ENCODE results near the gene CLDND2. TPM values are rescaled to one million over a fixed set of nuclear protein-coding genes. Genes with fewer than 3 reads are reported as not detected.

The CLDND2 gene
- polyA plus RNA-seq, 3 donors: 0.48 to 3.3 (median 0.49) TPM

- no peak overlapping the region for H3K27ac ChIP-seq (ENCODE audit: low read depth, low read length)
- 0 to 4% (median 2%) methylated on average over 94 to 107 of the region's 107 CpGs for WGBS, 3 donors
These were observed 28.8 kb downstream of the CLDND2 start for GRCh38 chr19:51339687-51340656.

- whole genome bisulfite sequencing, 3 donors: 0 to 1% (median 0%) methylated on average over 10 of the region's 10 CpGs
- H3K27ac ChIP-seq (ENCODE audit: low read depth, low read length): no peak overlapping the region
These were observed 29.5 kb downstream of the CLDND2 start for GRCh38 chr19:51339313-51339686.

- 4% methylated on average over 30 to 43 of the region's 43 CpGs for WGBS, 3 donors
- H3K27ac ChIP-seq (ENCODE audit: low read depth, low read length): no peak overlapping the region
These were observed 30.1 kb downstream of the CLDND2 start for GRCh38 chr19:51338563-51339312.

GRCh38 chr19:51337861-51338562 lies 30.8 kb downstream of the CLDND2 start:
- no peak overlapping the region for H3K27ac ChIP-seq (ENCODE audit: low read depth, low read length)
- WGBS, 3 donors: 80 to 91% (median 86%) methylated on average over 17 to 19 of the region's 19 CpGs

GRCh38 chr19:51337141-51337860 lies 31.5 kb downstream of the CLDND2 start:
- no peak overlapping the region for H3K27ac ChIP-seq (ENCODE audit: low read depth, low read length)
- WGBS, 3 donors: 90 to 95% (median 93%) methylated on average over 13 of the region's 13 CpGs

- WGBS, 3 donors: 86 to 93% (median 91%) methylated on average over 11 to 13 of the region's 13 CpGs
- no peak overlapping the region for H3K27ac ChIP-seq (ENCODE audit: low read depth, low read length)
These were observed 34.9 kb downstream of the CLDND2 start for GRCh38 chr19:51333836-51334460.

- WGBS, 3 donors: 84 to 92% (median 89%) methylated on average over 6 of the region's 6 CpGs
- no peak overlapping the region for H3K27ac ChIP-seq (ENCODE audit: low read depth, low read length)
These were observed 37.1 kb downstream of the CLDND2 start for GRCh38 chr19:51331716-51332115.

- H3K27ac ChIP-seq (ENCODE audit: low read depth, low read length): no peak overlapping the region
- 65 to 79% (median 66%) methylated on average over 3 of the region's 3 CpGs for WGBS, 3 donors
These were observed 37.6 kb downstream of the CLDND2 start for GRCh38 chr19:51331193-51331592.

- 92 to 97% (median 96%) methylated on average over 4 of the region's 4 CpGs for WGBS, 3 donors
These were observed 38.4 kb downstream of the CLDND2 start for GRCh38 chr19:51330366-51330765.

GRCh38 chr19:51329411-51329810 lies 39.4 kb downstream of the CLDND2 start:
- no peak overlapping the region for H3K27ac ChIP-seq (ENCODE audit: low read depth, low read length)
- WGBS, 3 donors: 81 to 87% (median 83%) methylated on average over 5 of the region's 5 CpGs

More at GRCh38 chr19:51330366-51330765, 38.4 kb downstream of the CLDND2 start:
- no peak overlapping the region for H3K27ac ChIP-seq (ENCODE audit: low read depth, low read length)

- no peak overlapping the region for H3K27ac ChIP-seq (ENCODE audit: low read depth, low read length)
- WGBS, 3 donors: 2 to 6% (median 5%) methylated on average over 67 to 75 of the region's 75 CpGs
These were observed 41.5 kb downstream of the CLDND2 start for GRCh38 chr19:51327066-51328001.

GRCh38 chr19:51326216-51327065 lies 42.4 kb downstream of the CLDND2 start:
- no peak overlapping the region for H3K27ac ChIP-seq (ENCODE audit: low read depth, low read length)
- WGBS, 3 donors: 12 to 23% (median 20%) methylated on average over 33 to 36 of the region's 36 CpGs

GRCh38 chr19:51325161-51325976 lies 43.4 kb downstream of the CLDND2 start:
- WGBS, 3 donors: 64 to 67% (median 67%) methylated on average over 26 of the region's 26 CpGs
- no peak overlapping the region for H3K27ac ChIP-seq (ENCODE audit: low read depth, low read length)

GRCh38 chr19:51324167-51324481 lies 44.7 kb downstream of the CLDND2 start:
- no peak overlapping the region for H3K27ac ChIP-seq (ENCODE audit: low read depth, low read length)
- WGBS, 3 donors: 52 to 66% (median 53%) methylated on average over 6 of the region's 6 CpGs

- WGBS, 3 donors: 69 to 75% (median 71%) methylated on average over 29 of the region's 29 CpGs
- H3K27ac ChIP-seq (ENCODE audit: low read depth, low read length): no peak overlapping the region
These were observed 45.2 kb downstream of the CLDND2 start for GRCh38 chr19:51323481-51324166.
